Endothelial cell of umbilical vein (primary cell): ENCODE data around the gene MSMB. TPM values are rescaled to one million over a fixed set of nuclear protein-coding genes. Genes with fewer than 3 reads are reported as not detected.

Experiments used
- BruUV-seq: library from RNA; stranded (reverse); fragments of 400-500 nt; replicated peaks from 2 replicates; lab custom pipeline; 2021; lab: Mats Ljungman, UMichigan
- CTCF ChIA-PET: fragments of 300-600, 350-600 bp; sonication (Branson Sonifier 250); formaldehyde crosslinking; loops from one replicate; lab custom pipeline; 2021; ENCODE audit warnings: antibody characterized with exemption, inconsistent platforms; lab: Charles Lee
- POLR2A ChIA-PET: fragments of 300-600, 350-600 bp; sonication (Branson Sonifier 250); formaldehyde crosslinking; loops from one replicate; lab custom pipeline; 2021; ENCODE audit warnings: antibody characterized with exemption, inconsistent platforms; lab: Charles Lee
- DNase-seq: peaks from one replicate; pipeline ENCODE4 v3.0.0-alpha.2; 2011; ENCODE audit warnings: low read depth, low spot score
- FAIRE-seq: peaks from 2 replicates; lab custom pipeline; 2011; peaks lifted over from hg19 to GRCh38; lab: Jason Lieb, UNC
- H2AFZ ChIP-seq: 2 replicates; pipeline ENCODE4 v1.6.0; 2012; ENCODE audit warnings: low read depth, low read length, control low read depth, inconsistent platforms
- H3K27ac ChIP-seq: 2 replicates; pipeline ENCODE4 v1.5.1; 2011; ENCODE audit warnings: low read depth, mild to moderate bottlenecking, control low read depth, low read length, moderate library complexity; ENCODE audit not compliant: insufficient read depth
- H3K27me3 ChIP-seq, 2 experiments: 2 replicates each; pipeline versions ENCODE4 v1.6.0 to v1.6.1; 2011; ENCODE audit warnings: low read length in 2 of 2, mixed read lengths in 1 of 2; ENCODE audit not compliant: control insufficient read depth in 2 of 2, insufficient read depth in 2 of 2
- H3K36me3 ChIP-seq, 2 experiments: 2 replicates in 1 of 2; 3 replicates in 1 of 2; pipeline ENCODE4 v1.5.1; 2011; ENCODE audit warnings: low read length in 2 of 2, mild to moderate bottlenecking in 1 of 2, moderate library complexity in 1 of 2; ENCODE audit not compliant: control insufficient read depth in 2 of 2, insufficient read depth in 2 of 2; ENCODE audit errors: extremely low read depth in 1 of 2
- H3K4me1 ChIP-seq: 3 replicates; pipeline ENCODE4 v1.5.1; 2011; ENCODE audit warnings: mild to moderate bottlenecking, low read length; ENCODE audit not compliant: control insufficient read depth, insufficient read depth; ENCODE audit errors: extremely low read depth
- H3K4me2 ChIP-seq: 2 replicates; pipeline ENCODE4 v1.6.1; 2011; ENCODE audit warnings: low read length, control low read depth, mixed read lengths; ENCODE audit not compliant: insufficient read depth
- H3K4me3 ChIP-seq, 3 experiments: fragments of 200-600 bp in 1 of 3; sonication (generic), shearing (Covaris generic) in 1 of 3; replicated peaks in 1 of 3; 2 replicates each; pipeline ENCODE4 v1.5.1; 2011 to 2016; ENCODE audit warnings: control low read depth in 3 of 3, low read length in 3 of 3, mild to moderate bottlenecking in 2 of 3, inconsistent platforms in 1 of 3, low read depth in 1 of 3, moderate library complexity in 1 of 3; ENCODE audit not compliant: insufficient read depth in 1 of 3
- H3K79me2 ChIP-seq: 2 replicates; pipeline ENCODE4 v1.6.0; 2012; ENCODE audit warnings: low read length, inconsistent platforms; ENCODE audit not compliant: control insufficient read depth, insufficient read depth
- H3K9ac ChIP-seq: replicated peaks from 2 replicates; pipeline ENCODE3; 2011; ENCODE audit warnings: low read length, control low read depth; ENCODE audit not compliant: insufficient read depth; ENCODE audit errors: extremely low read depth
- H3K9me1 ChIP-seq: replicated peaks from 3 replicates; pipeline ENCODE4 v1.6.0; 2011; ENCODE audit warnings: mild to moderate bottlenecking, low read length; ENCODE audit not compliant: control insufficient read depth, insufficient read depth; ENCODE audit errors: extremely low read depth
- H3K9me3 ChIP-seq: replicated peaks from 2 replicates; pipeline ENCODE4 v1.5.1; 2012; ENCODE audit warnings: low read length, inconsistent platforms; ENCODE audit not compliant: control insufficient read depth, insufficient read depth
- H4K20me1 ChIP-seq: replicated peaks from 2 replicates; pipeline ENCODE3; 2011; ENCODE audit warnings: mild to moderate bottlenecking, low read length; ENCODE audit not compliant: control insufficient read depth, insufficient read depth; ENCODE audit errors: extremely low read depth
- CTCF ChIP-seq, 2 donors: IDR thresholded peaks; 1 replicate in 1 of 2; 2 replicates in 1 of 2; pipeline ENCODE4 v1.5.1; 2011; ENCODE audit warnings: low read length in 2 of 2, mild to moderate bottlenecking in 2 of 2, moderate library complexity in 2 of 2, control low read depth in 1 of 2, inconsistent platforms in 1 of 2, low read depth in 1 of 2; ENCODE audit not compliant: insufficient read depth in 1 of 2; ENCODE audit errors: extremely low read depth in 1 of 2
- EZH2 ChIP-seq: IDR thresholded peaks from 2 replicates; pipeline ENCODE4 v1.6.1; 2012; ENCODE audit warnings: borderline replicate concordance, low read depth, mild to moderate bottlenecking, moderate library complexity, low read length, inconsistent platforms; ENCODE audit not compliant: severe bottlenecking
- FOS ChIP-seq: IDR thresholded peaks from 2 replicates; pipeline ENCODE4 v1.6.1; 2011; ENCODE audit warnings: mild to moderate bottlenecking, low read length, moderate library complexity, borderline replicate concordance; ENCODE audit not compliant: insufficient read depth
- GATA2 ChIP-seq: IDR thresholded peaks from 2 replicates; pipeline ENCODE4 v1.7.0; 2011; ENCODE audit warnings: low read depth, mild to moderate bottlenecking, moderate library complexity, mixed read lengths, low read length; ENCODE audit not compliant: insufficient read length, insufficient read depth
- JUN ChIP-seq: IDR thresholded peaks from 2 replicates; pipeline ENCODE4 v1.6.1; 2011; ENCODE audit warnings: borderline replicate concordance, low read depth; ENCODE audit not compliant: insufficient read length, insufficient read depth
- MAX ChIP-seq: IDR thresholded peaks from 2 replicates; pipeline ENCODE4 v1.6.1; 2011; ENCODE audit not compliant: insufficient read depth, insufficient read length
- MYC ChIP-seq: IDR thresholded peaks from one replicate; pipeline ENCODE4 v1.6.1; 2011; ENCODE audit warnings: mild to moderate bottlenecking, low read depth, low read length
- POLR2A ChIP-seq: IDR thresholded peaks from 2 replicates; pipeline ENCODE4 v1.6.1; 2012; ENCODE audit warnings: low read depth, mild to moderate bottlenecking, control low read depth, low read length
- POLR2AphosphoS5 ChIP-seq: IDR thresholded peaks from 2 replicates; pipeline ENCODE4 v1.6.1; 2012; ENCODE audit warnings: low read depth, mild to moderate bottlenecking, control low read depth, low read length, moderate library complexity; ENCODE audit not compliant: insufficient read depth
- dilution Hi-C: fragments of 300-500 bp; cut with MboI; formaldehyde crosslinking; loops from one replicate; pipeline ENCODE4 v1.15.0; 2019; ENCODE audit warnings: low sequenced_read_pairs; ENCODE audit not compliant: extremely low pct_ligation_motif_present
- intact Hi-C: fragments of 100-400 bp; cut with micrococcal nuclease; formaldehyde crosslinking; loops from one replicate; pipeline ENCODE4 v1.10.0; 2022
- polyA plus RNA-seq, 4 experiments: library from polyadenylated mRNA; depleted of rRNA in 3 of 4; stranded (reverse) in 3 of 4; unstranded in 1 of 4; fragments of >200 nt; gene quantifications; 2 replicates each; pipeline versions ENCODE4 v1.2.1 to v1.2.3, GENCODE V29; 2011 to 2012; ENCODE audit warnings: missing spikeins in 1 of 4
- total RNA-seq: library from RNA; stranded (reverse); gene quantifications from 2 replicates; pipeline ENCODE4 v1.2.3, GENCODE V29; 2021

Gene MSMB
- total and polyA plus RNA-seq, 2 donors (not counting 3 experiments of a cell fraction or from before 2014, with no cell fraction given): not detected

GRCh38 chr10:46037107-46037825 lies 8.8 kb downstream of the MSMB start:
- dilution Hi-C loops (no loop called here), intact Hi-C loops (no loop called here)
- H3K4me1 ChIP-seq: peaks cover 20% of the 10 kb centered on the region
- TF ChIP-seq MYC (no peak), MAX (no peak), EZH2 (no peak), POLR2A (no peak), POLR2AphosphoS5 (no peak), GATA2 (no peak), CTCF (IDR thresholded peaks at IDR 0.05; ENCODE audit: extremely low read depth in 1 of 2, insufficient read depth in 1 of 2, low read depth in 1 of 2, low read length in 2 of 2) (no peak), FOS (no peak), JUN (no peak)
- no peak overlapping the region for H3K9ac ChIP-seq
- no peaks in the 10 kb centered on the region for H3K9me3 ChIP-seq
- H3K4me3 ChIP-seq: no peak overlapping the region
- no peaks in the 10 kb centered on the region for H3K9me1 ChIP-seq
- H3K27me3 ChIP-seq: peaks cover 0 to 6% of the 10 kb centered on the region in 2 experiments
- ChIA-PET POLR2A (no interaction called here), CTCF (no interaction called here)
- no peaks in the 10 kb centered on the region for H4K20me1 ChIP-seq
- no peaks in the 10 kb centered on the region for H3K79me2 ChIP-seq
- no peak overlapping the region for H3K27ac ChIP-seq
- no TSS peak for BruUV-seq
- DNase-seq (no peak), FAIRE-seq (no peak)
- H2AFZ ChIP-seq: no peak overlapping the region
- no peaks in the 10 kb centered on the region for H3K36me3 ChIP-seq
- H3K4me2 ChIP-seq: no peak overlapping the region
